GM12878 (cell line): ENCODE measurements around the gene DDX31. TPM values are rescaled to one million over a fixed set of nuclear protein-coding genes. Genes with fewer than 3 reads are reported as not detected.

Experiments used
- BACH1 ChIP-seq: fragments of 450-650 bp; IDR thresholded peaks from 2 replicates; pipeline ENCODE4 v1.6.1; 2017; ENCODE audit warnings: mild to moderate bottlenecking, borderline replicate concordance
- CREM ChIP-seq: IDR thresholded peaks from 2 replicates; pipeline ENCODE4 v1.6.1; 2014; ENCODE audit warnings: antibody characterized with exemption, low read depth
- HDAC2 ChIP-seq: fragments of 200-600 bp; sonication (generic); IDR thresholded peaks from 2 replicates; pipeline ENCODE4 v1.6.1; 2017
- NKRF ChIP-seq: fragments of 450-650 bp; conservative IDR thresholded peaks from 2 replicates; pipeline ENCODE4 v1.6.1; 2017; ENCODE audit warnings: mild to moderate bottlenecking, moderate library complexity
- PKNOX1 ChIP-seq: fragments of 450-650 bp; IDR thresholded peaks from 2 replicates; pipeline ENCODE4 v1.6.1; 2016; ENCODE audit warnings: mild to moderate bottlenecking
- POU2F2 ChIP-seq: IDR thresholded peaks from 3 replicates; pipeline ENCODE4 v1.6.1; 2011; ENCODE audit warnings: low read depth, mild to moderate bottlenecking, low read length, borderline replicate concordance
- SMAD5 ChIP-seq: IDR thresholded peaks from 2 replicates; pipeline ENCODE4 v1.6.1; 2016; ENCODE audit warnings: antibody characterized with exemption, low read depth
- WRNIP1 ChIP-seq: IDR thresholded peaks from 2 replicates; pipeline ENCODE4 v1.6.1; 2011; ENCODE audit warnings: low read depth, low read length, improper control_type of control experiment, borderline replicate concordance
- YY1 ChIP-seq: IDR thresholded peaks from 2 replicates; pipeline ENCODE4 v1.6.1; 2011; ENCODE audit warnings: low read depth, mild to moderate bottlenecking, low read length
- ZBTB40 ChIP-seq: fragments of 450-650 bp; IDR thresholded peaks from 2 replicates; pipeline ENCODE4 v1.6.1; 2016; ENCODE audit warnings: mild to moderate bottlenecking, moderate library complexity, borderline replicate concordance
- ZNF592 ChIP-seq: fragments of 450-650 bp; IDR thresholded peaks from 2 replicates; pipeline ENCODE4 v1.6.1; 2017; ENCODE audit warnings: mild to moderate bottlenecking, moderate library complexity
- ZNF687 ChIP-seq: fragments of 450-650 bp; IDR thresholded peaks from 2 replicates; pipeline ENCODE4 v1.6.1; 2017; ENCODE audit warnings: mild to moderate bottlenecking, moderate library complexity
- polyA plus RNA-seq, 11 experiments: library from polyadenylated mRNA; depleted of rRNA in 4 of 11; unstranded in 6 of 11; stranded (reverse) in 5 of 11; fragments of >200 nt; fragmentation: Nextera tagmentation in 4 of 11; fragmentation: Illumina TruSeq in 1 of 11; extraction: Ambion mirVana in 4 of 11; extraction: Trizol in 1 of 11; gene quantifications; 1 replicate in 1 of 11; 2 replicates in 10 of 11; pipeline versions ENCODE4 v1.2.1 to v1.2.3, GENCODE V29; 2011 to 2016; ENCODE audit warnings: inconsistent platforms in 2 of 11, missing spikeins in 2 of 11, low read depth in 1 of 11
- total RNA-seq, 4 experiments: library from RNA; depleted of rRNA in 3 of 4; stranded (reverse); fragments of >200 nt in 3 of 4; fragmentation: Illumina TruSeq in 1 of 4; extraction: Trizol in 1 of 4; gene quantifications; 2 replicates each; pipeline versions ENCODE4 v1.2.1 to v1.2.3, GENCODE V29; 2013 to 2021

DDX31 gene
- total and polyA plus RNA-seq, 10 of the 15 experiments (the other 5 are each of a cell fraction or from before 2014, with no cell fraction given): 12.1 to 30.8 (median 20.8) TPM

- TF ChIP-seq ZNF687 (peak; percentile 93), WRNIP1 (no peak), BACH1 (peak; percentile 90), NKRF (peak; percentile 98), POU2F2 (0 out of 3 replicates have a peak, but pooled peaks have one; percentile 20), ZBTB40 (peak; percentile 71), HDAC2 (no peak), YY1 (peak; percentile 73), ZNF592 (no peak), CREM (peak; percentile 25; the same call in 1 of the 2 replicates), PKNOX1 (0 out of 2 replicates have a peak, but pooled peaks have one; percentile 22), SMAD5 (peak; percentile 73; the same call in 1 of the 2 replicates)
Observed at GRCh38 chr9:132669698-132670456, at the start of gene DDX31 (continued).
